Measurements from ENCODE around the gene MYO5B.

DNA sequence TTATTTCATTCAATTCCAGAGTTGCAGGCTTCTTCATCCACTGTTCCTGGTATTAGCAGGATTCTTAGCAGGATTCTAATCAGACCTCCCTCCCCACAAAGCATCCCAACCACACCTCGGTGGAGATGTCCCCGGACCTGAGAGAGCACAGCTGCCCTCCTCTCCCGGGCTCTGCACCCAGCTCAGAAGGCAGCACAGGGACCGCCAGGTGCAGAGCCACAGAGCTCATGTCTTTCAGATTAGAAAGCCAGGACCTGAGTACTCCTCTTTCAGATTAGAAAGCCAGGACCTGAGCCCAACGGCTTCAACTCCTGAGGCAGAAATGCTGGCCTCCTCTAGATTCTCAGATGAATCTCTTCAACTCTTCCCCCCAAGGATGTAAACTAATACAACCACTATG lies 152.3 kb downstream of the MYO5B start:
- TF ChIP-seq, protein P1, sequence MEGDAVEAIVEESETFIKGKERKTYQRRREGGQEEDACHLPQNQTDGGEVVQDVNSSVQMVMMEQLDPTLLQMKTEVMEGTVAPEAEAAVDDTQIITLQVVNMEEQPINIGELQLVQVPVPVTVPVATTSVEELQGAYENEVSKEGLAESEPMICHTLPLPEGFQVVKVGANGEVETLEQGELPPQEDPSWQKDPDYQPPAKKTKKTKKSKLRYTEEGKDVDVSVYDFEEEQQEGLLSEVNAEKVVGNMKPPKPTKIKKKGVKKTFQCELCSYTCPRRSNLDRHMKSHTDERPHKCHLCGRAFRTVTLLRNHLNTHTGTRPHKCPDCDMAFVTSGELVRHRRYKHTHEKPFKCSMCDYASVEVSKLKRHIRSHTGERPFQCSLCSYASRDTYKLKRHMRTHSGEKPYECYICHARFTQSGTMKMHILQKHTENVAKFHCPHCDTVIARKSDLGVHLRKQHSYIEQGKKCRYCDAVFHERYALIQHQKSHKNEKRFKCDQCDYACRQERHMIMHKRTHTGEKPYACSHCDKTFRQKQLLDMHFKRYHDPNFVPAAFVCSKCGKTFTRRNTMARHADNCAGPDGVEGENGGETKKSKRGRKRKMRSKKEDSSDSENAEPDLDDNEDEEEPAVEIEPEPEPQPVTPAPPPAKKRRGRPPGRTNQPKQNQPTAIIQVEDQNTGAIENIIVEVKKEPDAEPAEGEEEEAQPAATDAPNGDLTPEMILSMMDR (IDR thresholded peaks at IDR 0.05): no peak
- no peak for TF ChIP-seq ZFX (IDR thresholded peaks at IDR 0.05; ENCODE audit: borderline replicate concordance)

Measured in 22Rv1 (cell line).